GM12878 (cell line): ENCODE measurements around the gene CCDC200. TPM values are rescaled to one million over a fixed set of nuclear protein-coding genes. Genes with fewer than 3 reads are reported as not detected.

Source experiments
- KAT2A ChIP-seq: conservative IDR thresholded peaks from 2 replicates; pipeline ENCODE4 v1.6.1; 2011; ENCODE audit warnings: low read depth, low read length; ENCODE audit not compliant: control insufficient read depth
- POU2F2 ChIP-seq: IDR thresholded peaks from 3 replicates; pipeline ENCODE4 v1.6.1; 2011; ENCODE audit warnings: low read depth, mild to moderate bottlenecking, low read length, borderline replicate concordance
- SMC3 ChIP-seq: IDR thresholded peaks from 2 replicates; pipeline ENCODE4 v1.6.1; 2011; ENCODE audit warnings: low read length, improper control_type of control experiment, borderline replicate concordance
- polyA plus RNA-seq, 11 experiments: library from polyadenylated mRNA; depleted of rRNA in 4 of 11; unstranded in 6 of 11; stranded (reverse) in 5 of 11; fragments of >200 nt; fragmentation: Nextera tagmentation in 4 of 11; fragmentation: Illumina TruSeq in 1 of 11; extraction: Ambion mirVana in 4 of 11; extraction: Trizol in 1 of 11; gene quantifications; 1 replicate in 1 of 11; 2 replicates in 10 of 11; pipeline versions ENCODE4 v1.2.1 to v1.2.3, GENCODE V29; 2011 to 2016; ENCODE audit warnings: inconsistent platforms in 2 of 11, missing spikeins in 2 of 11, low read depth in 1 of 11
- total RNA-seq, 4 experiments: library from RNA; depleted of rRNA in 3 of 4; stranded (reverse); fragments of >200 nt in 3 of 4; fragmentation: Illumina TruSeq in 1 of 4; extraction: Trizol in 1 of 4; gene quantifications; 2 replicates each; pipeline versions ENCODE4 v1.2.1 to v1.2.3, GENCODE V29; 2013 to 2021
- TF ChIP-seq, protein P1 (sequence below): IDR thresholded peaks from 2 replicates; pipeline ENCODE4 v1.6.1; 2012; ENCODE audit warnings: improper control_type of control experiment, low read depth, low read length; ENCODE audit not compliant: insufficient replicate concordance
- TF ChIP-seq, protein P2 (sequence below): fragments of 450-650 bp; IDR thresholded peaks from 2 replicates; pipeline ENCODE4 v1.6.1; 2016; ENCODE audit warnings: mild to moderate bottlenecking
- TF ChIP-seq, protein P3 (sequence below): fragments of 450-650 bp; formaldehyde crosslinking; IDR thresholded peaks from 2 replicates; pipeline ENCODE4 v1.5.0; 2022; ENCODE audit warnings: mild to moderate bottlenecking, missing genetic modification characterization
- TF ChIP-seq, protein P4 (sequence below): IDR thresholded peaks from 2 replicates; pipeline ENCODE4 v1.6.1; 2012; ENCODE audit warnings: mild to moderate bottlenecking, low read depth, low read length

CCDC200 gene
- total and polyA plus RNA-seq, 10 of the 15 experiments (the other 5 are each of a cell fraction or from before 2014, with no cell fraction given) = 0.46 to 3.9 (median 2.7) TPM; not detected in 6

DNA sequence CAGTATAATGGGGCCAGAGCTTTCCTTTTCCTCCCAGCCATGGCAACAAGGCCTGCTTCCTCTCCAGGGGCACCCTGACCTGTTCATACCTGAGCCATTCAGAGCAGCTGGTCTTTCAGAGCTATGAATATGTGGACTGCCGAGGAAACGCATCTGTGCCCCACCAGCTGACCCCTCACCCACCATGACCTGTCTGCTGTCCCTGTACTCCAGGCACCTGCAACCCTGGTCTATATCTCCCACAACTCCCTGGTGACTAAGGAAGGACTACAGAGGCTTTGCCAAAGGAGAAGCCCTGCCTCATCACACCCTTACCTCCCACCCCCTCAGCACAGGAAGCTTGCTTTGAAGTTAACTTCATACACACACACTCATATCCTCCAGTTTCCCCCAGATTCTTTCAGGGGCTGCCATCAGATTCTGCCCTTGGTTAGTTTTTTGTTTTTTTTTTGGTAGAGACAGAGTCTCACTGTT, 10.8 kb downstream of the CCDC200 start (continued):
- TF ChIP-seq, protein P1, sequence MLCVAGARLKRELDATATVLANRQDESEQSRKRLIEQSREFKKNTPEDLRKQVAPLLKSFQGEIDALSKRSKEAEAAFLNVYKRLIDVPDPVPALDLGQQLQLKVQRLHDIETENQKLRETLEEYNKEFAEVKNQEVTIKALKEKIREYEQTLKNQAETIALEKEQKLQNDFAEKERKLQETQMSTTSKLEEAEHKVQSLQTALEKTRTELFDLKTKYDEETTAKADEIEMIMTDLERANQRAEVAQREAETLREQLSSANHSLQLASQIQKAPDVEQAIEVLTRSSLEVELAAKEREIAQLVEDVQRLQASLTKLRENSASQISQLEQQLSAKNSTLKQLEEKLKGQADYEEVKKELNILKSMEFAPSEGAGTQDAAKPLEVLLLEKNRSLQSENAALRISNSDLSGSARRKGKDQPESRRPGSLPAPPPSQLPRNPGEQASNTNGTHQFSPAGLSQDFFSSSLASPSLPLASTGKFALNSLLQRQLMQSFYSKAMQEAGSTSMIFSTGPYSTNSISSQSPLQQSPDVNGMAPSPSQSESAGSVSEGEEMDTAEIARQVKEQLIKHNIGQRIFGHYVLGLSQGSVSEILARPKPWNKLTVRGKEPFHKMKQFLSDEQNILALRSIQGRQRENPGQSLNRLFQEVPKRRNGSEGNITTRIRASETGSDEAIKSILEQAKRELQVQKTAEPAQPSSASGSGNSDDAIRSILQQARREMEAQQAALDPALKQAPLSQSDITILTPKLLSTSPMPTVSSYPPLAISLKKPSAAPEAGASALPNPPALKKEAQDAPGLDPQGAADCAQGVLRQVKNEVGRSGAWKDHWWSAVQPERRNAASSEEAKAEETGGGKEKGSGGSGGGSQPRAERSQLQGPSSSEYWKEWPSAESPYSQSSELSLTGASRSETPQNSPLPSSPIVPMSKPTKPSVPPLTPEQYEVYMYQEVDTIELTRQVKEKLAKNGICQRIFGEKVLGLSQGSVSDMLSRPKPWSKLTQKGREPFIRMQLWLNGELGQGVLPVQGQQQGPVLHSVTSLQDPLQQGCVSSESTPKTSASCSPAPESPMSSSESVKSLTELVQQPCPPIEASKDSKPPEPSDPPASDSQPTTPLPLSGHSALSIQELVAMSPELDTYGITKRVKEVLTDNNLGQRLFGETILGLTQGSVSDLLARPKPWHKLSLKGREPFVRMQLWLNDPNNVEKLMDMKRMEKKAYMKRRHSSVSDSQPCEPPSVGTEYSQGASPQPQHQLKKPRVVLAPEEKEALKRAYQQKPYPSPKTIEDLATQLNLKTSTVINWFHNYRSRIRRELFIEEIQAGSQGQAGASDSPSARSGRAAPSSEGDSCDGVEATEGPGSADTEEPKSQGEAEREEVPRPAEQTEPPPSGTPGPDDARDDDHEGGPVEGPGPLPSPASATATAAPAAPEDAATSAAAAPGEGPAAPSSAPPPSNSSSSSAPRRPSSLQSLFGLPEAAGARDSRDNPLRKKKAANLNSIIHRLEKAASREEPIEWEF = no peak
- TF ChIP-seq SMC3 (no peak), POU2F2 (no peak), KAT2A (no peak)
- TF ChIP-seq, protein P2, sequence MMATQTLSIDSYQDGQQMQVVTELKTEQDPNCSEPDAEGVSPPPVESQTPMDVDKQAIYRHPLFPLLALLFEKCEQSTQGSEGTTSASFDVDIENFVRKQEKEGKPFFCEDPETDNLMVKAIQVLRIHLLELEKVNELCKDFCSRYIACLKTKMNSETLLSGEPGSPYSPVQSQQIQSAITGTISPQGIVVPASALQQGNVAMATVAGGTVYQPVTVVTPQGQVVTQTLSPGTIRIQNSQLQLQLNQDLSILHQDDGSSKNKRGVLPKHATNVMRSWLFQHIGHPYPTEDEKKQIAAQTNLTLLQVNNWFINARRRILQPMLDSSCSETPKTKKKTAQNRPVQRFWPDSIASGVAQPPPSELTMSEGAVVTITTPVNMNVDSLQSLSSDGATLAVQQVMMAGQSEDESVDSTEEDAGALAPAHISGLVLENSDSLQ = no peak
- TF ChIP-seq, protein P3, sequence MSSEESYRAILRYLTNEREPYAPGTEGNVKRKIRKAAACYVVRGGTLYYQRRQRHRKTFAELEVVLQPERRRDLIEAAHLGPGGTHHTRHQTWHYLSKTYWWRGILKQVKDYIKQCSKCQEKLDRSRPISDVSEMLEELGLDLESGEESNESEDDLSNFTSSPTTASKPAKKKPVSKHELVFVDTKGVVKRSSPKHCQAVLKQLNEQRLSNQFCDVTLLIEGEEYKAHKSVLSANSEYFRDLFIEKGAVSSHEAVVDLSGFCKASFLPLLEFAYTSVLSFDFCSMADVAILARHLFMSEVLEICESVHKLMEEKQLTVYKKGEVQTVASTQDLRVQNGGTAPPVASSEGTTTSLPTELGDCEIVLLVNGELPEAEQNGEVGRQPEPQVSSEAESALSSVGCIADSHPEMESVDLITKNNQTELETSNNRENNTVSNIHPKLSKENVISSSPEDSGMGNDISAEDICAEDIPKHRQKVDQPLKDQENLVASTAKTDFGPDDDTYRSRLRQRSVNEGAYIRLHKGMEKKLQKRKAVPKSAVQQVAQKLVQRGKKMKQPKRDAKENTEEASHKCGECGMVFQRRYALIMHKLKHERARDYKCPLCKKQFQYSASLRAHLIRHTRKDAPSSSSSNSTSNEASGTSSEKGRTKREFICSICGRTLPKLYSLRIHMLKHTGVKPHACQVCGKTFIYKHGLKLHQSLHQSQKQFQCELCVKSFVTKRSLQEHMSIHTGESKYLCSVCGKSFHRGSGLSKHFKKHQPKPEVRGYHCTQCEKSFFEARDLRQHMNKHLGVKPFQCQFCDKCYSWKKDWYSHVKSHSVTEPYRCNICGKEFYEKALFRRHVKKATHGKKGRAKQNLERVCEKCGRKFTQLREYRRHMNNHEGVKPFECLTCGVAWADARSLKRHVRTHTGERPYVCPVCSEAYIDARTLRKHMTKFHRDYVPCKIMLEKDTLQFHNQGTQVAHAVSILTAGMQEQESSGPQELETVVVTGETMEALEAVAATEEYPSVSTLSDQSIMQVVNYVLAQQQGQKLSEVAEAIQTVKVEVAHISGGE (CRISPR knock-in tag) = no peak
- TF ChIP-seq, protein P4, sequence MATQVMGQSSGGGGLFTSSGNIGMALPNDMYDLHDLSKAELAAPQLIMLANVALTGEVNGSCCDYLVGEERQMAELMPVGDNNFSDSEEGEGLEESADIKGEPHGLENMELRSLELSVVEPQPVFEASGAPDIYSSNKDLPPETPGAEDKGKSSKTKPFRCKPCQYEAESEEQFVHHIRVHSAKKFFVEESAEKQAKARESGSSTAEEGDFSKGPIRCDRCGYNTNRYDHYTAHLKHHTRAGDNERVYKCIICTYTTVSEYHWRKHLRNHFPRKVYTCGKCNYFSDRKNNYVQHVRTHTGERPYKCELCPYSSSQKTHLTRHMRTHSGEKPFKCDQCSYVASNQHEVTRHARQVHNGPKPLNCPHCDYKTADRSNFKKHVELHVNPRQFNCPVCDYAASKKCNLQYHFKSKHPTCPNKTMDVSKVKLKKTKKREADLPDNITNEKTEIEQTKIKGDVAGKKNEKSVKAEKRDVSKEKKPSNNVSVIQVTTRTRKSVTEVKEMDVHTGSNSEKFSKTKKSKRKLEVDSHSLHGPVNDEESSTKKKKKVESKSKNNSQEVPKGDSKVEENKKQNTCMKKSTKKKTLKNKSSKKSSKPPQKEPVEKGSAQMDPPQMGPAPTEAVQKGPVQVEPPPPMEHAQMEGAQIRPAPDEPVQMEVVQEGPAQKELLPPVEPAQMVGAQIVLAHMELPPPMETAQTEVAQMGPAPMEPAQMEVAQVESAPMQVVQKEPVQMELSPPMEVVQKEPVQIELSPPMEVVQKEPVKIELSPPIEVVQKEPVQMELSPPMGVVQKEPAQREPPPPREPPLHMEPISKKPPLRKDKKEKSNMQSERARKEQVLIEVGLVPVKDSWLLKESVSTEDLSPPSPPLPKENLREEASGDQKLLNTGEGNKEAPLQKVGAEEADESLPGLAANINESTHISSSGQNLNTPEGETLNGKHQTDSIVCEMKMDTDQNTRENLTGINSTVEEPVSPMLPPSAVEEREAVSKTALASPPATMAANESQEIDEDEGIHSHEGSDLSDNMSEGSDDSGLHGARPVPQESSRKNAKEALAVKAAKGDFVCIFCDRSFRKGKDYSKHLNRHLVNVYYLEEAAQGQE = no peak
